Thoracic aorta (tissue), 2 donors: ENCODE results near the gene PRPF38A. TPM values are rescaled to one million over a fixed set of nuclear protein-coding genes. Genes with fewer than 3 reads are reported as not detected.

ENCODE experiments used
- ATAC-seq: fragments of 150-250 bp; one replicate; pipeline ENCODE4 v1.8.0; 2017; ENCODE audit warnings: low read depth; ENCODE audit not compliant: insufficient number of reproducible peaks, low FRiP score
- DNase-seq: peaks from one replicate; pipeline ENCODE4 v3.0.0-alpha.2; 2020; ENCODE audit warnings: low spot score
- H3K27ac ChIP-seq, 2 donors: fragments of 200-600 bp; sonication (generic); 1 replicate in 1 of 2; 2 replicates in 1 of 2; pipeline ENCODE4 v1.5.1; 2016; ENCODE audit warnings: mild to moderate bottlenecking in 2 of 2, moderate library complexity in 2 of 2
- H3K27me3 ChIP-seq: fragments of 200-600 bp; sonication (generic); replicated peaks from 2 replicates; pipeline ENCODE4 v1.6.0; 2016; ENCODE audit warnings: mild to moderate bottlenecking; ENCODE audit not compliant: insufficient read depth
- H3K36me3 ChIP-seq: fragments of 200-600 bp; sonication (generic); one replicate; pipeline ENCODE4 v1.5.1; 2016
- H3K4me1 ChIP-seq, 2 donors: fragments of 200-600 bp; sonication (generic); 1 replicate in 1 of 2; 2 replicates in 1 of 2; pipeline versions ENCODE4 v1.5.1 to v1.6.0; 2016; ENCODE audit warnings: low read depth in 2 of 2, mild to moderate bottlenecking in 1 of 2; ENCODE audit not compliant: control insufficient read depth in 1 of 2
- H3K4me3 ChIP-seq: fragments of 200-600 bp; sonication (generic); 2 replicates; pipeline ENCODE4 v1.5.1; 2016; ENCODE audit warnings: mild to moderate bottlenecking
- H3K9me3 ChIP-seq: fragments of 200-600 bp; sonication (generic); 2 replicates; pipeline ENCODE4 v1.5.1; 2016
- CTCF ChIP-seq: fragments of 200-600 bp; sonication (generic); IDR thresholded peaks from one replicate; pipeline ENCODE4 v1.5.1; 2019; ENCODE audit warnings: antibody characterized with exemption
- total RNA-seq, 2 donors: library from RNA; depleted of rRNA; stranded (reverse); fragments of >200 nt; gene quantifications; one replicate each; pipeline versions ENCODE4 v1.1.0 to v1.2.3, GENCODE V29; 2016

The PRPF38A gene
- total RNA-seq, 2 donors from 2014 or later, result 18.1 to 27.4 TPM

GRCh38 chr1:52358851-52359497, 45.4 kb upstream of the PRPF38A start:
- DNase-seq, result no peak
- H3K4me1 ChIP-seq, result no peaks in the 10 kb centered on the region
- H3K27me3 ChIP-seq, result no peaks in the 10 kb centered on the region
- no peak for TF ChIP-seq CTCF
- no peak overlapping the region for H3K4me3 ChIP-seq
- no peak for ATAC-seq
- H3K36me3 ChIP-seq, result peaks cover 80% of the 10 kb centered on the region
- no peak overlapping the region for H3K27ac ChIP-seq
- H3K9me3 ChIP-seq, result no peaks in the 10 kb centered on the region

GRCh38 chr1:52359676-52360594, 44.5 kb upstream of the PRPF38A start:
- Histone ChIP-seq H3K36me3 (peaks cover 75% of the 10 kb centered on the region), H3K27ac (no peak overlapping the region)

GRCh38 chr1:52360595-52360968, 43.8 kb upstream of the PRPF38A start:
- Histone ChIP-seq H3K4me1 (peaks cover 10 to 13% of the 10 kb centered on the region in 2 donors), H3K4me3 (no peak overlapping the region), H3K27ac (no peak overlapping the region), H3K36me3 (peaks cover 68% of the 10 kb centered on the region), H3K9me3 (no peaks in the 10 kb centered on the region), H3K27me3 (no peaks in the 10 kb centered on the region)
- TF ChIP-seq CTCF, result no peak
- ATAC-seq (no peak), DNase-seq (no peak)

More at GRCh38 chr1:52359676-52360594, 44.5 kb upstream of the PRPF38A start:
- H3K4me1 ChIP-seq, result peaks cover 7 to 8% of the 10 kb centered on the region in 2 donors
- H3K4me3 ChIP-seq, result no peak overlapping the region
- no peaks in the 10 kb centered on the region for H3K9me3 ChIP-seq
- H3K27me3 ChIP-seq, result no peaks in the 10 kb centered on the region
- no peak for TF ChIP-seq CTCF
- ATAC-seq, result no peak
- DNase-seq, result no peak

GRCh38 chr1:52364235-52364839, 40.1 kb upstream of the PRPF38A start:
- no peak for TF ChIP-seq CTCF
- Histone ChIP-seq H3K27ac (peak overlapping the region; percentile 88 to 91), H3K4me3 (peak overlapping the region; percentile 96), H3K4me1 (peaks cover 13 to 24% of the 10 kb centered on the region in 2 donors), H3K36me3 (peaks cover 32% of the 10 kb centered on the region), H3K27me3 (no peaks in the 10 kb centered on the region), H3K9me3 (no peaks in the 10 kb centered on the region)
- DNase-seq (no peak), ATAC-seq (no peak)
